Suppressor macrophage treated with lipopolysaccharide for 4 hours (primary cell): ENCODE measurements around the gene ATAD3A.
"Not testable (repeated sequence)": the region's sequence is repeated elsewhere in the genome, so short reads cannot be mapped to it uniquely, and the experiment has no call there.

Experiments used
- DNase-seq: peaks from one replicate; pipeline ENCODE4 v3.0.0-alpha.2; 2020

The ATAD3A gene

GRCh38 chr1:1490633-1491230, 21.2 kb upstream of the ATAD3A start:
- DNase-seq = no peak

DNA sequence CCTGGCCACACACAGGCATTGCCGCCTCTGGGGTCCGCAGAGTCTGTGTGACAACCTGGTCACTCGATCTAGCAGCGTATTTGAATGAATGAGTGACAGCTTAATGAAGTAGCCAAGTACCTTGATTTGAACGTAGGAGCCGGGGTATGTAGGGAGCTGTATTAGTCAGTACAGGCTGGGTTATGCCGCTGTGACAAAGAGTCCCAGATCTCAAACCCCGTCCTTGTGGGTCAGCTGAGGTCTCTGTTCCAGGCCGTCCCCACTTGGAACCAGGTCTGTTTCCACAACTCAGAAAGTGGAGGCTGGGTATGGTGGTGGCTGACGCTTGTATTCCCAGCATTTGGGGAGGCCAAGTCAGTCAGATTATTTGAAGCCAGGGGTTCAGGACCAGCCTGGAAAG, 20.4 kb upstream of the ATAD3A start:
- DNase-seq = no peak

DNA sequence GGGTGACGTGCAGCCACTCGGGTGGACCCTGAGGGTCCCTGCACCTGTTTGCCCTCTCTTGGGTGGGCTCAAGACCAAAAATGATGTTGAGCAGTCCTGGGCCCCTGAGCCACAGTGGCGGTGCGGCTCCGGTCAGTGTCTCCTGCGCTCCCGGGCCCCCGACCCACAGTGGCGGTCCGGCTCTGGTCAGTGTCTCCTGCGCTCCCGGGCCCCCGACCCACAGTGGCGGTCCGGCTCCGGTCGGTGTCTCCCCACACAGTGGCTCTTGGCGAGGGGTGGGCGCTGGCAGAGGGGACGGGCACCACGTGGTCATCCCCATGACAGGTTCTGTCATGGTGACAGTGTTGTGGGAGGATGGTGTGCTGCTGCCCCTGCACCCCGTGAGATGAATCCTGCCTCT, 17.7 kb upstream of the ATAD3A start:
- DNase-seq = not testable (repeated sequence)

GRCh38 chr1:1495461-1495975, 16.4 kb upstream of the ATAD3A start:
- not testable (repeated sequence) for DNase-seq

DNA sequence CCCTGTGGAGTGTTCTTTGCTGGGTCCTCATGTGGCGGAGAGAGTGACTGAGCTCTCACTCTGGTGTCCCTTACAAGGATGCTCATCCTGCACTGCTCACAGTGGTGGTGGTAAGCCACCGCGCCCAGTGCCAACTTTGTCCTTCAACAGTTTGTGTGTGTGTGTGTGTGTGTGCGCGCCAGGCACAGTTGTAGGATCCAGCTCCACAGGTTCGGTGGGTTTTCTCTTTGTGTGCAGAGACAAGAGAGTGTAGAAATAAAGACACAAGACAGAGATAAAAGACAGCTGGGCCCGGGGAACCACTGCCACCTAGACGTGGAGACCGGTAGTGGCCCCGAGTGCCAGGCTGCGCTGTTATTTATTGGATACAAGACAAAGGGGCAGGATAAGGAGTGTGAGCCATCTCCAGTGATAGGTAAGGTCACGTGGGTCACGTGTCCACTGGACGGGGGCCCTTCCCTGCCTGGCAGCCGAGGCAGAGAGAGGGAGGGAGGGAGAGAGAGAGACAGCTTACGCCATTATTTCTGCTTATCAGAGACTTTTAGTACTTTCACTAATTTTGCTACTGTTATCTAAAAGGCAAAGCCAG, 7.1 kb upstream of the ATAD3A start:
- peak; percentile 50 for DNase-seq

DNA sequence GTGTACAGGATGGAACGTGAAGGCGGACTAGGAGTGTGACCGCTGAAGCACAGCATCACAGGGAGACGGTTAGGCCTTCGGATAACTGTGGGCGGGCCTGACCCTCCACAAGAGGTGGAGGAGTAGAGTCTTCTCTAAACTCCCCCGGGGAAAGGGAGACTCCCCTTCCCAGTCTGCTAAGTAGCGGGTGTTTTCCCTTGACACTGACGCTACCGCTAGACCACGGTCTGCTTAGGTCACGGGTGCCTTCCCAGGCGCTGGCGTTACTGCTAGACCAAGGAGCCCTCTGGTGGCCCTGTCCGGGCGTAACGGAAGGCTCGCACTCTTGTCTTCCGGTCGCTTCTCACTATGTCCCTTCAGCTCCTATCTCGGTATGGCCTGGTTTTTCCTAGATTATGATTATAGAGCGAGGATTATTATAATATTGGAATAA, 6.6 kb upstream of the ATAD3A start:
- peak; percentile 58 for DNase-seq

DNA sequence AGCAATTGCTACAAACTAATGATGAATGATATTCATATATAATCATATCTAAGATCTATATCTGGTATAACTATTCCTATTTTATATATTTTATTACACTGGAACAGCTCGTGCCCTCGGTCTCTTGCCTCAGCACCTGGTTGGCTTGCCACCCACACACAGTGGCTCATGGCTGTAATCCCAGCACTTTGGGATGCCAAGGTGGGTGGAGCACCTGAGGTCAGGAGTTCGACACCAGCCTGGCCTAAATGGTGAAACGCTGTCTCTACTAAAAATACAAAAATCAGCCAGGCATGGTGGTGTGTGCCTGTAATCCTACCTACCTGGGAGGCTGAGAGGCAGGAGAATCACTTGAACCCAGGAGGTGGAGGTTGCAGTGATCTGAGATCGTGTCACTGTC, 6.2 kb upstream of the ATAD3A start:
- DNase-seq = not testable (repeated sequence)

GRCh38 chr1:1507305-1507704, 4.7 kb upstream of the ATAD3A start:
- no peak for DNase-seq

- DNase-seq = not testable (repeated sequence)
These were observed 3.0 kb upstream of the ATAD3A start for GRCh38 chr1:1508775-1509464.

GRCh38 chr1:1509465-1509850, 2.5 kb upstream of the ATAD3A start:
- DNase-seq = not testable (repeated sequence)

DNA sequence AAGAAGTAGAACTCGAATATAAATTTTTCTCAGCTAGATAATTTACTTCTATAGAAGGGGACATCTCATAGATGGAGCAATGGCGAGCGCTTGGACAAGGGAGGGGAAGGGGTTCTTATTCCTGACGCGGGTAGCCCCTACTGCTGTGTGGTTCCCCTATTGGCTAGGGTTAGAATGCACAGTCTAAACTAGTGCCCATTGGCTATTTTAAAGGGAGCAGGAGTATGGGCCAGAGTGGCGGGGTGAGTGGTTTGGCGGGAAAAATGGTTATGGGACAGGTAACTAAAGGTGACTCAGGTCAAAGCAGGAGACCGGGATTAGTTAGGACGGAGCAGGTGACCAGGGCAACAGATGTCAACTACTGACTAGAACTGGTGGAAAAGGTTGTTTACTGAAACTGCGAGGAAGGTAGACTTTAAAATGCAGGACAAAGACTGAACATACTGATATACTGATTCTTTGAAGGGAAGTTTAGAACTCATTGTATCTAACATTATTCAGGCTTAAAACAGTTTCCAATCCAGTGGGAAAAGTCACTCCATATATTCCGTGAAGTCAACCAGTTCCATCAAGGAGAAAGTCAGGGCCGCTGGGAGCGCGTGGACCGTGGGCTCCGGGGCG, 940 bp upstream of the ATAD3A start:
- peak; percentile 16 for DNase-seq

DNA sequence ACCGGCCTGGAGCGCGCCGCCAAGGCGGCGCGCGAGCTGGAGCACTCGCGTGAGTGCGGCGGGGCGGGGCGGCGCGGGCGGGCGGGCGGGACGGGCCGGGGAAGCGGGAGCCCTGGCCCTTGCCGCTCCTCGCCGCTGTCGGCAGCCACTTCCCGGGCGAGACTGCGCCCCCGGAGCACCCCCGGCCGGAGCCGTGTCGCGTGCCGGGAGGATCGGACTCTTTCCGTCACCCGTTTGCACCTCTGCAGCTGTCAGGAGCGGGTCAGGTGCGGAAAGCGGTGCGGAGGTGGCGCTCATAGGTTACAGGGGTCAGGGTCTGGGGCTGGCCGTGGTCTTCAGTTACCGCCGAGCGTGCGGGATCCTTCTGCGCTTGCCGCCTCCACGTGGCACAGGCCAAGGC, 463 bp downstream of the ATAD3A start:
- peak; percentile 3 for DNase-seq

DNA sequence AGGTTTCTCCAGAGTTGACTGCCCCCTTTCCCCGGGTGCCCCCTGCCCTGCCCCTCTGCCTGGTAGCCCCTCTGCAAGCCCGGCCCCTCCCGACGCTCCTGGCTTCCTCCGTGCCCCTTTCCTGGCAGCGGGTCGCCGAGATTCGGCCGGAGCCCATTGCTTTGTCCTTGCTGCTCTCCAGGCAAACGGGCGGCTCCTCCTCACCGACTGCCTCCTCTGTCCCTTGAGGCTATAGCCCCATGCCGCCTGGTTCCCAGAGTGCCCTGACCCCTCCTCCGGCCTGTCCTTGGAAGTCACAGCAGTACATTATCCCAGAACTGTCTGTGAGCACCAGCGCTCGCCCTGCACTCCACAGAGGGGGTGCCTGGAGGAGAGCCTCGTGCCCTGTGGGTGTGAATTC, 1.7 kb downstream of the ATAD3A start:
- DNase-seq = not testable (repeated sequence)

DNA sequence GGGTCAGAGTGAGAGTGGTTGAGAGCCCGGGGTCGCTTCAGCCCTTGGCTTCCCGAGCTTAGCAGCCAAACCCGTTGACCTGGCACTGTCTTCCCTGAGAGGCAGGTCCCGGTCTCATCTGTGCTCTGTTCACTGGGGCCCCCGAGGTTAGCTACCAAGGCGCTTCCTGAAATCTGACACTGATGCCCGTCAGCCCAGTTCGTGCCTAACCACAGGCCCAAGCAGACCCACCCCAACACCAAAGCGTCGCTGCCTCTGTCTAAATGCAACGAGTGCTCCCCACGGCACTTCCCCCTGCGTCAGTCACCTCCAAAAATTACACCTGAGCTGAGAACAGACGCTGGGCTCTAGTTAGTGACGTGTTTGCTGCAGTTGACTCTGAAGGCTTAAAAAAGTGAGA, 2.4 kb downstream of the ATAD3A start:
- not testable (repeated sequence) for DNase-seq

DNA sequence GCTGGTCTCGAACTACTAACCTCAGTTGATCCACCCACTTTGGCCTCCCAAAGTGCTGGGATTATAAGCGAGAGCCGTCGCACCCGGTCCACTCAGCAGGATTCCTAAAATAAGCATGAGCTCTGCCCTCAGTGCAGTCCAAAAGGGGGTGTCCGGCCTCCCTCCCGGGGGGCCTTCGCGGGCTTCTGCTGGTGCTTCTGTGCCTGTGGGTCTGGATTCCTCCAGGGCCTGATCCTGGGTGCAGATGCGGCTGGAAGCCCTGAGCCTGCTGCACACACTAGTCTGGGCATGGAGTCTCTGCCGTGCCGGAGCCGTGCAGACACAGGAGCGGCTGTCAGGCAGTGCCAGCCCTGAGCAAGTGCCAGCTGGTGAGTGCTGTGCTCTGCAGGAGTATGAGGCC, 5.0 kb downstream of the ATAD3A start:
- DNase-seq = not testable (repeated sequence)

DNA sequence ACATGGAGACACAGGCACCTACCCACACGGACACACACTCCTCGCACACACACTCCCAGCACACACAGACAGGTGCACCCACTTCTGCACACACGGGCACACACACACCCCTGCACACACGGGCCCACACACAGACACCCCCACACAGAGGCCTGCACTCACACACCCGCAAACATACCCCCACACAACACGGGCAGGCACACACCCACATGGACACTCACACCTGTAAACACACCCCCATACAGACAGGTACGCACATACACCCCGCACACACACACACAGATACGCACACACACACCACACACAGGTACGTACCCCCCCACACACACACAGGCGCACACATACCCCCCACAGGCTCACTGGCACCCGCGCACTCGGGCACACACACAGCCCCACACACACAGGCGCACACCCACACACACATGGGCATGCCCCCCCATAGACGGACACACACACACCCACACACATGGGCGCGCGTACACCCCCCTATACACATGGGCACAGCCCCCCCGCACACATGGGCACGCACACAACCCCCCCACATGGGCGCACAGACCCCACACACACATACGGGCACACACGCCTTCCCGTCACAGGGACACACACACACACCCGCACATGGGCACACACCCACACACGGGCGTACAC, 6.1 kb downstream of the ATAD3A start:
- DNase-seq = no peak

GRCh38 chr1:1518621-1519007, 6.7 kb downstream of the ATAD3A start:
- DNase-seq = not testable (repeated sequence)

GRCh38 chr1:1519805-1520505, 8.0 kb downstream of the ATAD3A start:
- DNase-seq = not testable (repeated sequence)

GRCh38 chr1:1521331-1521730, 9.4 kb downstream of the ATAD3A start:
- DNase-seq = no peak

- not testable (repeated sequence) for DNase-seq
These were observed 10.6 kb downstream of the ATAD3A start for GRCh38 chr1:1522536-1522935.

DNA sequence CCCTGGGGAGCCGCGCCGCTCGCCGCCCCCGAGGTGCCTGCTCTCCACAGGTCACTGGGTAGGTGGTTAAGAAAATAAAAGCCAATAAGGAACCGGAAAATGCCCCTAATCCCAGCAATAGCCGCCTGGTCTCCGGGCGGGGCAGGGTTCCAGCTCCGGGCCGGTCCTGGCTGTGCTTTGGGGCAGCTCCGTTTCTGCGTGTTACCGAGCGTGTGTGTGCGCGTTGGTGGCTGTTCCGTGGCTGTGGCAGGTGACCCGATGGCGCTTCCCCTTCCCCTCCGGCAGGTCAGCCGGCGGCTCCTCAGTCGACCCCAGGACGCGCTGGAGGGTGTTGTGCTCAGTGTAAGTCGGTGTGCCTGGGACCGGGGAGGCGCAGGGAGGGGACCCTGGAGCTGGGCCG, 11.3 kb downstream of the ATAD3A start:
- DNase-seq = not testable (repeated sequence)

GRCh38 chr1:1523651-1524050, 11.7 kb downstream of the ATAD3A start:
- DNase-seq = not testable (repeated sequence)
